ENCODE results near the gene RBM38.
"Not testable (repeated sequence)": the region's sequence is repeated elsewhere in the genome, so short reads cannot be mapped to it uniquely, and the experiment has no call there.

The RBM38 gene

GRCh38 chr20:57346477-57346876 lies 44.7 kb upstream of the RBM38 start:
- DNase-seq, result peak; percentile 76
- no peaks in the 10 kb centered on the region for H3K9me3 ChIP-seq (ENCODE audit: insufficient read depth, low read length, severe bottlenecking)
- peaks cover 6% of the 10 kb centered on the region; the same call in 1 of the 2 replicates for H3K4me1 ChIP-seq (ENCODE audit: insufficient read depth, low read length)
- no peak overlapping the region for H3K4me2 ChIP-seq (ENCODE audit: insufficient read depth, low read length)
- H3K4me3 ChIP-seq (ENCODE audit: low read depth in 1 of 2, low read length in 2 of 2), result no peak overlapping the region
- TF ChIP-seq CTCF (IDR thresholded peaks at IDR 0.05; ENCODE audit: borderline replicate concordance, extremely low read depth, low read length, poor library complexity, severe bottlenecking) (peak; percentile 91), EZH2 (IDR thresholded peaks at IDR 0.05; ENCODE audit: borderline replicate concordance, low read depth, low read length, severe bottlenecking) (no peak)
- H3K27ac ChIP-seq (ENCODE audit: low read length), result no peak overlapping the region
- peaks cover 2% of the 10 kb centered on the region for H4K20me1 ChIP-seq (ENCODE audit: insufficient read depth, low read length)
- no peak overlapping the region for H2AFZ ChIP-seq (ENCODE audit: low read depth, low read length)
- no peaks in the 10 kb centered on the region; the same call in 1 of the 2 replicates for H3K36me3 ChIP-seq (ENCODE audit: insufficient read depth, low read length)
- H3K27me3 ChIP-seq (ENCODE audit: insufficient read depth, low read length, poor library complexity), result peaks cover 5% of the 10 kb centered on the region
- peaks cover 5% of the 10 kb centered on the region for H3K79me2 ChIP-seq (ENCODE audit: insufficient read depth, low read length)
- no peak overlapping the region for H3K9ac ChIP-seq (ENCODE audit: low read depth, low read length)
- peak; percentile 66 for ATAC-seq (ENCODE audit: insufficient read depth, low read depth)

GRCh38 chr20:57347393-57347792 lies 43.8 kb upstream of the RBM38 start:
- Histone ChIP-seq H3K79me2 (ENCODE audit: insufficient read depth, low read length) (peaks cover 14% of the 10 kb centered on the region), H3K4me1 (ENCODE audit: insufficient read depth, low read length) (peaks cover 14% of the 10 kb centered on the region), H2AFZ (ENCODE audit: low read depth, low read length) (no peak overlapping the region), H3K9ac (ENCODE audit: low read depth, low read length) (no peak overlapping the region), H3K4me2 (ENCODE audit: insufficient read depth, low read length) (no peak overlapping the region), H3K27me3 (ENCODE audit: insufficient read depth, low read length, poor library complexity) (peaks cover 3% of the 10 kb centered on the region), H3K36me3 (ENCODE audit: insufficient read depth, low read length) (peaks cover 4% of the 10 kb centered on the region; the same call in 1 of the 2 replicates), H3K4me3 (ENCODE audit: low read depth in 1 of 2, low read length in 2 of 2) (no peak overlapping the region), H3K27ac (ENCODE audit: low read length) (no peak overlapping the region), H4K20me1 (ENCODE audit: insufficient read depth, low read length) (peaks cover 12% of the 10 kb centered on the region), H3K9me3 (ENCODE audit: insufficient read depth, low read length, severe bottlenecking) (no peaks in the 10 kb centered on the region)
- no peak for DNase-seq
- TF ChIP-seq CTCF (IDR thresholded peaks at IDR 0.05; ENCODE audit: borderline replicate concordance, extremely low read depth, low read length, poor library complexity, severe bottlenecking) (no peak), EZH2 (IDR thresholded peaks at IDR 0.05; ENCODE audit: borderline replicate concordance, low read depth, low read length, severe bottlenecking) (no peak)
- ATAC-seq (ENCODE audit: insufficient read depth, low read depth), result no peak

GRCh38 chr20:57348200-57348921 lies 42.8 kb upstream of the RBM38 start:
- not testable (repeated sequence) for H2AFZ ChIP-seq (ENCODE audit: low read depth, low read length); ATAC-seq (ENCODE audit: insufficient read depth, low read depth); H3K9me3 ChIP-seq (ENCODE audit: insufficient read depth, low read length, severe bottlenecking); H3K27me3 ChIP-seq (ENCODE audit: insufficient read depth, low read length, poor library complexity); H3K4me3 ChIP-seq (ENCODE audit: low read depth in 1 of 2, low read length in 2 of 2); H3K4me2 ChIP-seq (ENCODE audit: insufficient read depth, low read length); H3K9ac ChIP-seq (ENCODE audit: low read depth, low read length); H3K27ac ChIP-seq (ENCODE audit: low read length); DNase-seq
- Histone ChIP-seq H4K20me1 (ENCODE audit: insufficient read depth, low read length) (peaks cover 21% of the 10 kb centered on the region), H3K36me3 (ENCODE audit: insufficient read depth, low read length) (peaks cover 13% of the 10 kb centered on the region), H3K4me1 (ENCODE audit: insufficient read depth, low read length) (peaks cover 24% of the 10 kb centered on the region), H3K79me2 (ENCODE audit: insufficient read depth, low read length) (peaks cover 24% of the 10 kb centered on the region)

GRCh38 chr20:57348922-57349574 lies 42.1 kb upstream of the RBM38 start:
- Histone ChIP-seq H3K36me3 (ENCODE audit: insufficient read depth, low read length) (peaks cover 16% of the 10 kb centered on the region), H4K20me1 (ENCODE audit: insufficient read depth, low read length) (peaks cover 27% of the 10 kb centered on the region), H3K4me1 (ENCODE audit: insufficient read depth, low read length) (peaks cover 25% of the 10 kb centered on the region), H3K79me2 (ENCODE audit: insufficient read depth, low read length) (peaks cover 31% of the 10 kb centered on the region)
- H3K4me2 ChIP-seq (ENCODE audit: insufficient read depth, low read length); H3K9ac ChIP-seq (ENCODE audit: low read depth, low read length); H3K9me3 ChIP-seq (ENCODE audit: insufficient read depth, low read length, severe bottlenecking); H2AFZ ChIP-seq (ENCODE audit: low read depth, low read length); H3K4me3 ChIP-seq (ENCODE audit: low read depth in 1 of 2, low read length in 2 of 2); H3K27me3 ChIP-seq (ENCODE audit: insufficient read depth, low read length, poor library complexity); H3K27ac ChIP-seq (ENCODE audit: low read length); ATAC-seq (ENCODE audit: insufficient read depth, low read depth): not testable (repeated sequence)
- DNase-seq, result peak; percentile 23

Measured in DND-41 (cell line).